A172 (cell line): ENCODE data around the gene PUM2. TPM values are rescaled to one million over a fixed set of nuclear protein-coding genes. Genes with fewer than 3 reads are reported as not detected.
"Not testable (repeated sequence)": the region's sequence is repeated elsewhere in the genome, so short reads cannot be mapped to it uniquely, and the experiment has no call there.

ENCODE experiments used
- DNase-seq: peaks from one replicate; pipeline ENCODE4 v3.0.0-alpha.2; 2015; ENCODE audit warnings: low spot score
- total RNA-seq: library from RNA; depleted of rRNA; stranded (reverse); fragments of >200 nt; shearing (Covaris generic); gene quantifications from 2 replicates; pipeline ENCODE4 v1.2.3, GENCODE V29; 2014

The PUM2 gene
- total RNA-seq, 1 experiment from 2014 or later, result 19.4 TPM

DNA sequence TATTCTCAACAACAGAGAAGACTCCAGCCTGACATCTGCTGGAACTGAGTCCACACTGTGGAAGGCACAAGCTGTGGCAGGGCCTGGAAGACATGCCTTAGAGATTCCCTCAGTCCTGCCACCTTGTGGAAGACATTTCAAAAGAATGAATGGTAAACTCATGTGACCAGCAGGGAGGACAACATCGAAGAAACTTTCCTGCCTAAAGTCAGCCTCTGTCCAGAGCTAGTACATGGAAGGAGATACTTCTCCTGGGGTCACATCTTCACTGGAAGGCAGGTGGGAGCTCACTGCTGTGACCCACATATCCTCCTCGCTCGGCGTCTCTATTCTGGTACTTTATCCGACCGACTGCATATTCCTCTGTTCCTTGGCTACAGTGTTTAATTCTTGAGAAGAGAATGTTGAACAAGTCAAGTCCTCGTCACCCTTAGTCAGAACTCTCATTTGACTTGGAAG, 59.5 kb downstream of the PUM2 start:
- peak; percentile 87 for DNase-seq

DNA sequence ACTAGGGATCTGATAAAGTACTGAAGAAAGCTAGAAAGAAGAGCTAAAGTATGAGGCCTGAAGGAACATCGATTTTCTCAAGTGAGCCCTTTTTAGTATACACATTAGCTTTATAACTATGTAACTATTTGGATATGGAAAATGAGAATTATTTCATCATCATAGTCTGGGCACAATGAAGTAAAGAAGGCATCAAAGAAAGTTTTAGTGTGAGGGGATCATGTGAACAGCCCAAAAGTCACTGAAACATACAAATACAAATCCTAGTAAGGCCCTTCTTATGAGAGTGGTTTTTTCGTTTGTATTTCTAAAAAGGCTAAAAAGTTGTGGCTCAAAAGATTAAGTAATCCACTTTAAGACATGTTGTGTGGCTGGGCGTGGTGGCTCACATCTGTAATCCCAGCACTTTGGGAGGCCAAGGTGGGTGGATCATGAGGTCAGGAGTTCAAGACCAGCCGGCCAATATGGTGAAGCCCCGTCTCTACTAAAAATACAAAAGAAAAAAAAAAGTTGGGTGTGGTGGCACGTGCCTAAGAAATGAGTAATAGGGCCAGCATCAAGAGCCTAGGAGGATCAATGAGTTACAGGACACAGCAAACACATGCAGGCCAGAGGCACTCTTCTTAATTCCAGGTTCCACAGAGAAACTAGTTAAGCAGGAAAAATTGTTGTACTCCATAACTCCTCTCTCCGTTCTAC, 61.9 kb downstream of the PUM2 start:
- peak; percentile 57 for DNase-seq

DNA sequence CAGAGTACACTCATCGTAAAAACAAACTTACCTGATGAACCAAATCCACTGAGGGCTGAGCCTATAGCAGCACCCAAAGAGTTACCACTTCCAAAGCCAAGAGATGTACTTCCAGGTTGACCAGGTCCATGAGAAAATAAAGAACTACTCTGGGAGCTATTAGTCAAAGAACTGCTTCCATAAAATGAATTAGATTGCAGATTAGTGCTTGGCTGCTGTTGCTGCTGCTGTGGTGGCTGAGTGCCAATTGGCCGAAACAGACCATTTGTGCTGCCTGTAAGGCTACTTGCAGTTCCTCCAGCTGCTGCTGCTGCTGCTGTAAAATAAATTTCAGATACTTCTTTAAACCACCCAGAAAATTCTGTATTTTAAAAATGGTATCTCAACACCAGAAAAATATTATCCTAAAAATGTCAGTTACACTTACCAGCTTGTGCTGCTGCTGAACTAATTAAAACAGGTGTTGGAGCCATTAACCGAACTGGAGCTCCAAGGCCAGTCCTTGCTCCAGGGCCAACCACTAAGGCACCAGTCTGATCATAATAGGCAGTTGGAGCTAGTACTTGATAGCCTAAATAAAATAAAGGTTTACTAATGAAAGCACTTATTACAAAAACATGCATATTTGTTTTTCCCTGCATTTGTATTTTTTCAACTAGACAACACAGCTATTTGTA, 67.6 kb downstream of the PUM2 start:
- no peak for DNase-seq

DNA sequence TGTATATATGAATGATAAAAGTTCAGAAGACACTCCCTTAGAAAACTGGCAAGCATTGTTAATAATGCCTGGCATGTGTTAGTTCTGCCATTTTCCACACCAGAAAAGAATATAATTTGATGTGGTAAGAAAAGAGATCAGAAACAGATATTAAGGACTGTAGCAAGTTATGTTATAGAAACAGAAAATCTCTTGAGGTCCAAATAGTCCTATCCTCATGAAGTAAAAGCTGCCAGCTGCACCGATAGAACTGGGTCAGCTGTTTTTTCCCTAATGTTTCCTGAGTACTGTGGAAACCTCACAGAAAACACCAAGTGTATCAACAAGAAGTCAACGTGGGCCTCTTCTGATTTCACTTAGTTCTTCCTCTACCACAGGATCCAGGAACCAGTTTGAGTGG, 68.8 kb downstream of the PUM2 start:
- no peak for DNase-seq

- no peak for DNase-seq
These were observed 77.6 kb downstream of the PUM2 start for GRCh38 chr2:20273042-20273441.

DNA sequence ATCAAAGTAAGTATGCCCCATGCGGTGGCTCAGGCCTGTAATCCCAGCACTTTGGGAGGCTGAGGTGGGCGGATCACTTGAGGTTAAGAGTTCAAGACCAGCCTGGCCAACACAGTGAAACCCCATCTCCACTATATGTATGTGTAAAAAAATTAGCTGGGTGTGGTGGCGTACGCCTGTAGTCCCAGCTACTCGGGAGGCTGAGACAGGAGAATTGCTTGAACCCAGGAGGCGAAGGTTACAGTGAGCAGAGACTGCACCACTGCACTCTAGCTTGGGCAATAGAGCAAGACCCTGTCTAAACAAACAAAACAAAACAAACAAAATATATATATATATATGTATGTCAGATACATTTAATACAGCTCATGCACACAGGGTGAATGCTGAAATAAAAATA, 82.3 kb downstream of the PUM2 start:
- not testable (repeated sequence) for DNase-seq

- DNase-seq, result no peak
These were observed 83.1 kb downstream of the PUM2 start for GRCh38 chr2:20267529-20267928.

GRCh38 chr2:20264629-20265028, 86.0 kb downstream of the PUM2 start:
- DNase-seq, result no peak

DNA sequence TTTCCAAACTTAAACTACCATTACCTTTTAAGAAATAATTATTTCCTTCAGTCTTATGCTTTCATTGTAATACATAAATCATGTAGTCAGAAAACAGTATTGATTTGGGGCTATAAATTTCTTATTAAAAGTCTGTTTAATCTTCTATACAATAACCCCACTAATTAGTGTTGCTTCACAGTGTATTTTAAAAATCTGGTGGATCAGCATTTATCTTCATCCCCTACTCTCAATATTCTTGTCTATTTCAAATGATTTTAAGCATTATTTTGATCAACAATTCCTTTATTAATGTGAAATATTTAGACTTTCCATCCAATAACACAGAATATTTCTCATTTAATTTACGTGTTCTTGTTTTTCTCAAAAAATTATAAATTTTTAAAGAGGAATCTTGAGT, 93.2 kb downstream of the PUM2 start:
- no peak for DNase-seq

- DNase-seq, result no peak
These were observed 95.9 kb downstream of the PUM2 start for GRCh38 chr2:20254731-20255130.

- no peak for DNase-seq
These were observed 100.2 kb downstream of the PUM2 start for GRCh38 chr2:20250436-20250835.

- DNase-seq, result no peak
These were observed 101.5 kb downstream of the PUM2 start for GRCh38 chr2:20249170-20249569.

- no peak for DNase-seq
These were observed 103.6 kb downstream of the PUM2 start for GRCh38 chr2:20247084-20247483.

GRCh38 chr2:20243637-20244036, 107.0 kb downstream of the PUM2 start:
- not testable (repeated sequence) for DNase-seq

DNA sequence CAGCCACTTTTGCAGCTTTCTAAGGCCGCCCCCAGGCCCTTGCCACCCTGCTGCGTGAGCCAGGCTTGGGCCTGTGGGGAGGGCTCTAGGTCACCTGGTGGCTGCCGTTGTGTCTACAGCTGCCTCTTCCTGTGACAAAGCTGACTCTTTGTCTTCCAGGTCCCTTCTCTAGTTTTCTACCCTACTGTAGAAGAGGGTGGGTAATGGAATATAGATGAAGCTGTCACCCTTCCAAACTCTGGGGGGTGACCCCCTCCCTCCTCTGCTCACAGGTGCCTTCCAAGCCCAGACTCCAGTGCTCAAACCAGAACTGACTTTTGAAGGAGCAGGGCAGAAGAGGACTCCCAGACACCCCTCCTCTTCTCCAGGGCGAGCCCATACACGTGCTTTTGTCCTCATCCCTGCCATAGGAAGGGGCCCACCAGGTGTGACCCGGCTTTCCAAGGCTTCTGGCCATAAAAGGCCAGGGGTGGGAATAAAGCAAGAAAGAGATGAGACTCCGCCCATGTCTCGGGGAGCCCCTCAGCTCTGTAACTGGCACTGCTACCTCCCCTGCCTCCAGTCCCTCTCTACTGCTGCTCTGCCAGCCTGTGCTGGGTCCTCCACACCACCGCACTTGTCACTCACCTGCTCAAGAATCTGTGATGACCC, 107.8 kb downstream of the PUM2 start:
- no peak for DNase-seq

- DNase-seq, result no peak
These were observed 108.5 kb downstream of the PUM2 start for GRCh38 chr2:20241973-20242726.

- DNase-seq, result not testable (repeated sequence)
These were observed 110.4 kb downstream of the PUM2 start for GRCh38 chr2:20240291-20240690.

DNA sequence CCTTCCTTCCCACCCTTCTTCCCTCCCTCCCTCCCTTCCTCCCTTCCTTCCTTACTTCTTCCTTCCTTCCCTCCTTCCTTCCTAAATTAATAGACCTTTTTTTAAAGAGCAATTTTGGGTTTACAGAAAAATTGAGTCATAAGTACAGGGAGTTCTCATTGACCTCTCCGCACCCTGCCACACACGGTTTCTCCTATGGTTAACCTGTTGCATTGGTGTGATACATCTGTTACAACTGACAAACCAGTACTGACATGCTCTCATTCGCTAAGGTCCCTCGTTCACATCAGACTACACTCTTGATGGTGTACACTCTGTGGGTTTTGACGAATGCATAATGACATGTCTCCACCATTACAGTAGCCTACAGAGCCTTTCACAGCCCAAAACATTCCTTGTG, 114.1 kb downstream of the PUM2 start:
- no peak for DNase-seq

DNA sequence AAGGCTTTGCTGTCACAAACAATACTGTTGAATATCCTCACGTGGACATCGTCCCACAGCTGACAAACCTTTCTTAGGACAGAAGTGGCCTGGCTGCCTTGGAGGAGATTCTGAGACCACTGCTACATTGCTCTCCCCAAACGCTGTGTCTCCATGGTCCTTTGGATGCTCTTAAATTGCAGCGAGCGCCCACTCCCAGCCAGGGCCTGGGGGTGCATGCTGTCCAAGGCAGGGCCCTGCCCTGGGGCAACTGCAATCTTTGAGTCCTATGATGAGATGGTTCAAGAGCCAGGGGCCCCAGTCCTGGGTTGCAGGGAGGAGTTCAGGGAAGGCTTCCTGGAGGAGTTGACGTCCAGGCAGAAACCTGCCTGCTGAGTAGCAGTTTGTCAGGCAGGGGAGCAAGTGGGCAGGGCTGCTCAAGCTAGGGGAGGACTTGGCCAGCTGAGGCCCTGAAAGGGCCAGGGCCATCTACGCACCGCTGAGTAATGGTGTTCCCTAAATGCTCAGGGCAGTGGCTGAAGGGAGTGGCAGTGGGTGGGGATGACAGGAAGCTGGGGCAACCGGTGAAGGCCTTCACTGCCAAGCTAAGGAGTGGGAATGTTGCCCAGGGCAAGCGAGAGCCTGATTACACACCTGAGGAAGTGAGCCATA, 114.9 kb downstream of the PUM2 start:
- DNase-seq, result peak; percentile 68

DNA sequence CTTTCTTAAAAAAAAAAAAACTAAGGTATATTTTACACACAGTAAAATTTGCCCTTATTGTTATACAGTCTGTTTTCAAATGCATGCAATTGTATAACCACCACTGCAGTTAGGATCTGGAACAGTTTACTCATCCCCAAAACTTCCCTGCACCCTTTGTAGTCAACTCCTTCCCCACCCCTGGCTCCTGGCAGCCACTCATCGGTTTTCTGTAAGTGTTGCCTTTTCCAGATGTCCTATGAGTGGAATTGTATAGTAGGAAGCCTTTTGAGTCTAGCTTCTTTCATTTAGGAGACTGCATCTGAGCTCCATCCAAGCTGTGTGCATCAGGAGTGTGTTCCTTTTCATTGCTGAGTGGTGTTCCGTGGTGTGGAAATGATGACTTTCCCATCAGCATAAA, 116.0 kb downstream of the PUM2 start:
- DNase-seq, result not testable (repeated sequence)

- DNase-seq, result no peak
These were observed 117.8 kb downstream of the PUM2 start for GRCh38 chr2:20232837-20233207.

GRCh38 chr2:20231598-20232026, 119.0 kb downstream of the PUM2 start:
- peak; percentile 99 for DNase-seq
